Tibial artery (tissue), 4 donors: ENCODE results near the gene PHAX.
"Not testable (repeated sequence)": the region's sequence is repeated elsewhere in the genome, so short reads cannot be mapped to it uniquely, and the experiment has no call there.

Experiments used
- DNase-seq, 2 donors: peaks; one replicate each; pipeline ENCODE4 v3.0.0-alpha.2; 2019
- H3K27ac ChIP-seq, 2 donors: fragments of 200-600 bp; sonication (generic) in 1 of 2; 1 replicate in 1 of 2; 2 replicates in 1 of 2; pipeline ENCODE4 v1.5.1; 2018 to 2019; ENCODE audit warnings: mild to moderate bottlenecking in 1 of 2
- H3K27me3 ChIP-seq, 2 donors: fragments of 200-600 bp; sonication (generic) in 1 of 2; one replicate each; pipeline versions ENCODE4 v1.5.1 to v1.6.0; 2016 to 2019
- H3K36me3 ChIP-seq, 3 donors: fragments of 200-600 bp; sonication (generic) in 2 of 3; one replicate each; pipeline ENCODE4 v1.5.1; 2016 to 2019; ENCODE audit warnings: mild to moderate bottlenecking in 2 of 3
- H3K4me1 ChIP-seq, 4 donors: fragments of 200-600 bp; sonication (generic) in 2 of 4; 1 replicate in 3 of 4; 2 replicates in 1 of 4; pipeline ENCODE4 v1.5.1; 2016 to 2019
- H3K4me3 ChIP-seq, 2 donors: fragments of 200-600 bp; sonication (generic) in 1 of 2; 1 replicate in 1 of 2; 2 replicates in 1 of 2; pipeline ENCODE4 v1.5.1; 2018 to 2019; ENCODE audit warnings: mild to moderate bottlenecking in 2 of 2
- H3K9me3 ChIP-seq, 3 donors: fragments of 200-600 bp; sonication (generic) in 1 of 3; one replicate each; pipeline ENCODE4 v1.5.1; 2016 to 2019
- intact Hi-C: fragments of 100-400 bp; cut with DNase I; formaldehyde crosslinking; loops from one replicate; pipeline ENCODE4 v1.15.0; 2023; ENCODE audit warnings: low total_unique reads
- TF ChIP-seq, protein P1 (sequence below), 2 experiments: fragments of 200-600 bp in 1 of 2; fragments of 450-650 bp in 1 of 2; IDR thresholded peaks; one replicate each; pipeline ENCODE4 v1.5.1; 2017 to 2019; ENCODE audit warnings: antibody characterized with exemption in 2 of 2, mild to moderate bottlenecking in 1 of 2, moderate library complexity in 1 of 2

PHAX gene

DNA sequence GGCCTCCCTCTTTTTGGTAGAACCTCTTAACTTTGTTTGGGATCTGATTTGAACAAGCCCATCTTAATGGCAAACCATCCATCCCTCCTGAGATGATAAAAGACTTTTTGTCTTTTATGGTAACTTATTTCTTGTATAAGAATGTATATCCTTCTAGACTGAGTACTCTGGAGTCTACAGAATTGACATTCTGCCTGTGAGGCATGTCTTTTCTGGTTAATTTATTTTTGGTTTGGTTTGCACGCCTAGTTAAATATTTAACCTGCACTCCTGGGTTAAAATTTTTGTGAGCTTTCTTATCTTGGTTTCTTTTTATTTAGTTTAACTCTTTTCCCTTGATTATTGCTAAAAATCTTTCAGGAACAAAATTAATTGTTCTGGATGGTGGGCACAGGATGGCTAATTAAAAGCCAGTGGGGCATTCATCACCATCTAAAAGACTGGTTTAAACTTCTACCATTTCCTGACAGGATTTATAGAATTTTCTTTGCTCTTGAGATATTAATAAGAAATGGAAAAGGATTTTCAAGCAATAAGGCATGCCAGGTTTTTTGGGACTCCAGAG is 50.3 kb downstream of the PHAX start:
- H3K27me3 ChIP-seq: no peaks in the 10 kb centered on the region
- no peak overlapping the region for H3K27ac ChIP-seq
- H3K36me3 ChIP-seq: no peaks in the 10 kb centered on the region
- TF ChIP-seq, protein P1, sequence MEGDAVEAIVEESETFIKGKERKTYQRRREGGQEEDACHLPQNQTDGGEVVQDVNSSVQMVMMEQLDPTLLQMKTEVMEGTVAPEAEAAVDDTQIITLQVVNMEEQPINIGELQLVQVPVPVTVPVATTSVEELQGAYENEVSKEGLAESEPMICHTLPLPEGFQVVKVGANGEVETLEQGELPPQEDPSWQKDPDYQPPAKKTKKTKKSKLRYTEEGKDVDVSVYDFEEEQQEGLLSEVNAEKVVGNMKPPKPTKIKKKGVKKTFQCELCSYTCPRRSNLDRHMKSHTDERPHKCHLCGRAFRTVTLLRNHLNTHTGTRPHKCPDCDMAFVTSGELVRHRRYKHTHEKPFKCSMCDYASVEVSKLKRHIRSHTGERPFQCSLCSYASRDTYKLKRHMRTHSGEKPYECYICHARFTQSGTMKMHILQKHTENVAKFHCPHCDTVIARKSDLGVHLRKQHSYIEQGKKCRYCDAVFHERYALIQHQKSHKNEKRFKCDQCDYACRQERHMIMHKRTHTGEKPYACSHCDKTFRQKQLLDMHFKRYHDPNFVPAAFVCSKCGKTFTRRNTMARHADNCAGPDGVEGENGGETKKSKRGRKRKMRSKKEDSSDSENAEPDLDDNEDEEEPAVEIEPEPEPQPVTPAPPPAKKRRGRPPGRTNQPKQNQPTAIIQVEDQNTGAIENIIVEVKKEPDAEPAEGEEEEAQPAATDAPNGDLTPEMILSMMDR (IDR thresholded peaks at IDR 0.05): no peak
- intact Hi-C loops: no loop called here
- no peaks in the 10 kb centered on the region for H3K4me1 ChIP-seq
- no peaks in the 10 kb centered on the region for H3K9me3 ChIP-seq
- no peak for DNase-seq
- no peak overlapping the region for H3K4me3 ChIP-seq

DNA sequence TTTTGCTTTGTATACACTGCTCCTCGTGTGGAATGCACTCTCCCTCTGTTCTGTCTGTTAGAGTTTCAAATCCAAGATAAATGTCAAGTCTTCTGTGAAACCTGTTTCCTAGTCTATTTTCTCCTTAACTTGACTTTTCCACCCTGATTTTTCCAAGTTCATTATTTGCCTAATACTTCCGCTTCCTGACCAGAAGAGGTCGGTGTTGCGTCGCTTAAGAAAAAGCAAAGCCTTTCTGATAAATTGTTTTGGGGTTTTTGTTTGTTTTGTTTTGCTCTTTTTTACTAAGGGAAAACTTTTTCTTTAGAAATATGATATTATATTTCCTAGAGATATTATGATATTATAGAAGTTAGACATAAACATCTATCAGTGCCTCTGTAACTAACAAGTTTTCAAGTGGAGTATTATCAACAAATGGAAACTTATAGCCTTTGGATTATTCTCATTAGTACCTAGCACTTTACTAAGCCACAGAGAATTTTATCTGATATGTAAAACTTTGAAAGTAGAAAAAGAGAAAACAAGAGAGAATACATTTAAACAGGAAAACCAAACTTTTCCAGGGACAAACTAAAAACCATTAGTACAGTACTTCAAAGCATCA is 55.8 kb downstream of the PHAX start:
- no peak overlapping the region for H3K27ac ChIP-seq
- H3K9me3 ChIP-seq: no peaks in the 10 kb centered on the region
- intact Hi-C loops: no loop called here
- H3K4me3 ChIP-seq: no peak overlapping the region
- no peaks in the 10 kb centered on the region for H3K4me1 ChIP-seq
- TF ChIP-seq, protein P1 (IDR thresholded peaks at IDR 0.05): peak; percentile 52 to 65
- no peaks in the 10 kb centered on the region for H3K27me3 ChIP-seq
- H3K36me3 ChIP-seq: no peaks in the 10 kb centered on the region
- no peak for DNase-seq

DNA sequence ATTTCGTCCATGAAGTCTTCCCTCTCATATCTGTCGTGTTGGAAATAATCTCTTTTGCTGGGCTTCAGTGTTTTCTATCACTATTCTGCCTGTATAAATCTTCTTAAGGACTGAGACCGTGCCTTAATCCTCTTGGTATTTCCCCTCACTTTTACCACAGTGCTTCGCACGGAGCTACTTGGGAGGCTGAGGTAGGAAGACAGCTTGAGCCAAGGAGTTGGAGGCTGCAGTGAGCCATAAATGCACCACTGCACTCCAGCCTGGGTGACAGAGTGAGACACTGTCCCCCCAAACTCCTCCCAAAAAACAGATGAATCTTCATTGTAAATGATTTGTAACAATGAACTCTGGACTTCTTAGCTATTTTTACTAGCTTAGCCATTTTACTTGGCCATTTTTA is 57.8 kb downstream of the PHAX start:
- intact Hi-C loops: no loop called here
- H3K4me3 ChIP-seq: no peak overlapping the region
- no peaks in the 10 kb centered on the region for H3K36me3 ChIP-seq
- H3K9me3 ChIP-seq: no peaks in the 10 kb centered on the region
- no peaks in the 10 kb centered on the region for H3K27me3 ChIP-seq
- no peak for DNase-seq
- no peaks in the 10 kb centered on the region for H3K4me1 ChIP-seq
- TF ChIP-seq, protein P1 (IDR thresholded peaks at IDR 0.05): no peak
- H3K27ac ChIP-seq: no peak overlapping the region

DNA sequence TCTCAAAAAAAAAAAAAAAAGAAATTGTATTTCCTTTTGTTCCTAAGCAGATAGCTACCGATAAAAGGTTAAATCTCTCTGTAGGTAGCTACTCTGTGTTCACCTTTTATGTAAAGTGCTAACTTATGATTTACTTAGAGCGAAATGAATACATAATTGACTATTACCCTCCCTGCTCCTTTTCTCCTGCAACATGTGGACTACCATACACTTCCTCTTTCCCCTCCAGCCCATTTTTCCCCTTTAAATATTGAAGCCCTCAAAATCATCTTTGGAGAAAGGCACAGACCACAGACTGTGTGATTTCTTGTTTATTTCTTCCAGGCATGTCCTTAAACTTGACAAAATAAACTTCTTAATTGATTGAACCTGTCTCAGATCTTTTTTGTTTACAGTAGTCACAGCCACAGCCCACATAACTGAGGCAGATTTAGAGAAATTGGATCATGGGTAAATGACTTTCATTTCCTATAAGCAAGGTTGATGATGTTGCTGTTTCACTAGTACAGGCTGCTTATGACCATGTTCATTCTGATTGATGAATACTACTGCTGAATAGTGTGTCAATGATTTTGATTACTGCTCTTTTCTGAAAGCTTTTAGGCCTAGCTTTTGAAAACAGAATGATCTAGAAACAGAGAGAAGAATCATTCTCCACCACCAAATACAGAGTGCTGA is 59.2 kb downstream of the PHAX start:
- DNase-seq: no peak
- no peaks in the 10 kb centered on the region for H3K36me3 ChIP-seq
- no peak overlapping the region for H3K27ac ChIP-seq
- intact Hi-C loops: no loop called here
- no peaks in the 10 kb centered on the region for H3K4me1 ChIP-seq
- H3K9me3 ChIP-seq: no peaks in the 10 kb centered on the region
- H3K27me3 ChIP-seq: no peaks in the 10 kb centered on the region
- no peak overlapping the region for H3K4me3 ChIP-seq
- TF ChIP-seq, protein P1 (IDR thresholded peaks at IDR 0.05): no peak

DNA sequence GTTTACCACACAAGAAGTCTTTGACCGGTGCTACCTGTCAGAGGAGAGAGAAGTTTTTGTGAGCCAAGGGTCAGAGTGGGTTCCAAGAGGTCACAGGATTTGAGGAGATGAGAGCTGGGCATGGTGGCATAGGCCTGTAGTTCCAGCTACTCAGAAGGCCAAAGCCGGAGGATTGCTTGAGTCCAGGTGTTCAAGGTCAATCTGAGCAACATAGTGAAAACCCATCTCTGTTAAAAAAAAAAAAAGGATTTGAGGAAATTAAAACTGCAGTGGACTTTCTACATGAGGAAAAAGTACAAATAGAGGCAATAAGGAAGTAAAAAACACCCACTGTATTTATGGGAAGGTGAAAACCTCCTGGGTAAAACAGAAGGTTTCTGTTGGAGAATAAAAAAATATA is 63.8 kb downstream of the PHAX start:
- no peak for DNase-seq
- H3K27ac ChIP-seq: no peak overlapping the region
- H3K4me3 ChIP-seq: no peak overlapping the region
- no peaks in the 10 kb centered on the region for H3K36me3 ChIP-seq
- TF ChIP-seq, protein P1 (IDR thresholded peaks at IDR 0.05): no peak
- intact Hi-C loops: no loop called here
- H3K27me3 ChIP-seq: no peaks in the 10 kb centered on the region
- no peaks in the 10 kb centered on the region for H3K9me3 ChIP-seq
- H3K4me1 ChIP-seq: no peaks in the 10 kb centered on the region

DNA sequence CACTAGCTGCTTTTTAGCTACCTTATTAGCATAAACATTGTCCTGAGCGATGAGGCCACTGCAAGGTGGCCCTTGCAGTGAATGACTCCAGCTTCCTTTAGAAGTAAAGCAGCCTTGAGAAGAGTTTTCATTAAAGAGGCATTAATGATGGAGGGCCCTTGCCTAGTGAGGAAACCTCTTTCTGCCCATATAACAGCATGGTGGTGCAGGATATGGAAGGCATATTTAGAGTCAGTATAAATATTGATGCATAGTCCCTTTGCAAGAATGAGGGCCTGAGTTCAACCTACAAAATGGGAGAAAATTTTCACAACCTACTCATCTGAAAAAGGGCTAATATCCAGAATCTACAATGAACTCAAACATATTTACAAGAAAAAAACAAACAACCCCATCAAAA is 69.4 kb downstream of the PHAX start:
- intact Hi-C loops, H3K27ac ChIP-seq, H3K4me3 ChIP-seq, H3K27me3 ChIP-seq, H3K36me3 ChIP-seq, H3K4me1 ChIP-seq, H3K9me3 ChIP-seq, DNase-seq: not testable (repeated sequence)

DNA sequence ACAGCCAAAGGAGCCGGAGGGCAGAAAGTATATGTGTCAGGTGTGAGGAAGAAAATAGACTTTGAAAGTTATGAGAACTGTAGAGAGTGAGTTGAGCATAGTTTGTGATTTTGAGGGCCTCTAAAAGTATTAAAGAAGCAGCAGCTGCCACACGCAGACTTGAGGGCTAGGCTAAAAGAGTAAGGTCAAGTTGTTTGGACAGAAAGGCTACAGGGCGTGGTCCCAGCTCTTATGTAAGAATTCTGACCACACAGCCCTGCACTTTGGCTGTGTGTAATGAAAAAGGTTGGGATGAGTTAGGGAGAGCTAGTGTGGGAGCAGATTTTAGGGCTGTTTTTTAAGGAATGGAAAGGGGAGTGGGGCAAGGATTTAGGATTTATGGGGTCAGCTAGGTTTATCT is 70.9 kb downstream of the PHAX start:
- H3K4me3 ChIP-seq, H3K27ac ChIP-seq, intact Hi-C loops, H3K4me1 ChIP-seq, H3K36me3 ChIP-seq, DNase-seq, H3K9me3 ChIP-seq, H3K27me3 ChIP-seq: not testable (repeated sequence)
